Testis (tissue), 2 donors: ENCODE measurements around the gene NLGN4Y.

Experiments
- CTCF ChIP-seq, 3 experiments: fragments of 450-650 bp in 2 of 3; fragments of 200-600 bp in 1 of 3; sonication (generic) in 1 of 3; IDR thresholded peaks; one replicate each; pipeline ENCODE4 v1.5.1; 2016 to 2019; ENCODE audit warnings: antibody characterized with exemption in 3 of 3, mild to moderate bottlenecking in 2 of 3, moderate library complexity in 1 of 3
- POLR2A ChIP-seq: fragments of 450-650 bp; IDR thresholded peaks from one replicate; pipeline ENCODE4 v1.6.1; 2017; ENCODE audit warnings: antibody characterized with exemption, mild to moderate bottlenecking, moderate library complexity

GRCh38 chrY:14523491-14524271 lies 648 bp upstream of the NLGN4Y start:
- TF ChIP-seq CTCF (IDR thresholded peaks at IDR 0.05) (no peak), POLR2A (no peak)
